T-helper 2 cell treated with Interferon-gamma antibody and Interleukin-4, amounts not matched to agents 100 ng/mL and 5 ng/mL, for 36 hours (primary cell): Measurements from ENCODE around the gene BRIP1. TPM values are rescaled to one million over a fixed set of nuclear protein-coding genes. Genes with fewer than 3 reads are reported as not detected.
"Not testable (repeated sequence)": the region's sequence is repeated elsewhere in the genome, so short reads cannot be mapped to it uniquely, and the experiment has no call there.

Source experiments
- intact Hi-C: fragments of 100-400 bp; cut with micrococcal nuclease; formaldehyde crosslinking; loops from one replicate; pipeline ENCODE4 v1.15.1; 2023
- total RNA-seq: library from RNA; stranded (reverse); gene quantifications from 2 replicates; pipeline ENCODE4 v1.2.3, GENCODE V29; 2022

The BRIP1 gene
- total RNA-seq, 1 donor from 2014 or later, result 22.2 TPM

DNA sequence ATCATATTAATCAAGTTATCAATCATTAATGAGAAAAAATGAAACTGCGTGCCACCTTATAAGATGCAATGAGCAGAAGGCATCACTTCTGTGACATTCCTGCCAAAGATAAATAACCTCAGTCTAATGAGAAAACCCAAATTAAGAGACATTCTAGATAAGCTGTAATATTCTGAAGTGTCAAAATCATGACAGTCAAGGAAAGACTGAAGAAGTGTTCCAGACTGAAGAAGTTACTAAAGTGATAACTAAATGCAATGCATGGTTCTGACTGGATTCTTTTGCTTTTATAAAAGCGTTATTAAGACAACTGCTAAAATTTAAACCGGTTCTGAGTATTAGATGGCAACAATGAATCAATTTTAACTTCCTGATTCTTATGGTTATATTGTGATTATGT is 30.9 kb downstream of the BRIP1 start:
- intact Hi-C loops, result no loop called here

DNA sequence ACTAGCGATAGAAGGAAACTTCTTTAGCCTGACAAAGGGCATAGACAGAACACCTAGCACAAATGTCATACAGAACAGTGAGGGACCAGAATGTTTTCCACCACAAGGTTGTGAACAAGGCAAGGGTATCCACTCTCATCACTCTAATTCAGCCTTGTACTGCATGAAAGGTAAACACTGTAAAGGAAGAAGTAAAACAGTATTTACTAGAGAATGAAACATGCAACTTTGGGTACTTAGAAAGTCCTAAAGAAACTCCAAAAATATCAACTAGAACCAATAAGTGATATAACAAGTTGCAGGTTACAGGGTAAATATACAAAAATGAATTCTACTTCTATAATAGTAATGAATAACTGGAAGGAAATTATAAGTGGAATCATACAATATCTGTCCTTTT is 32.2 kb downstream of the BRIP1 start:
- intact Hi-C loops, result no loop called here

DNA sequence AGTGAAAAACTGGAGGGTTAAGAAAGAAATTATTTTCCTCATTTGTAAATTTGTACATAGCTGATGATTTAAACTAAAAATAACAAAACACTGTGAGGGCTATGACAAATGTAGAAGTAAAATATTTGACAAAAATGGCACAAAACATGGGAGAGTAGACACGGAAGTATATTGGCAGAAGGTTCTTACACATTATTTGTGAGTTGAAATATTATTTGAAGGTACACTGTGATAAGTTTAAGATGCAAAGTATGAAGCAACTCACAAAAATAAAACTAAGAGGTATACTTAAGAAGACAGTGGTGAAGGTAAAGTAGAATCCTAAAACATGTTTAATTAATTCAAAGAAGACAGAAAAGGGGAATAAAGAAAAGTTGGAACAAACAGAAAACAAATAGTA is 34.6 kb downstream of the BRIP1 start:
- intact Hi-C loops, result no loop called here

DNA sequence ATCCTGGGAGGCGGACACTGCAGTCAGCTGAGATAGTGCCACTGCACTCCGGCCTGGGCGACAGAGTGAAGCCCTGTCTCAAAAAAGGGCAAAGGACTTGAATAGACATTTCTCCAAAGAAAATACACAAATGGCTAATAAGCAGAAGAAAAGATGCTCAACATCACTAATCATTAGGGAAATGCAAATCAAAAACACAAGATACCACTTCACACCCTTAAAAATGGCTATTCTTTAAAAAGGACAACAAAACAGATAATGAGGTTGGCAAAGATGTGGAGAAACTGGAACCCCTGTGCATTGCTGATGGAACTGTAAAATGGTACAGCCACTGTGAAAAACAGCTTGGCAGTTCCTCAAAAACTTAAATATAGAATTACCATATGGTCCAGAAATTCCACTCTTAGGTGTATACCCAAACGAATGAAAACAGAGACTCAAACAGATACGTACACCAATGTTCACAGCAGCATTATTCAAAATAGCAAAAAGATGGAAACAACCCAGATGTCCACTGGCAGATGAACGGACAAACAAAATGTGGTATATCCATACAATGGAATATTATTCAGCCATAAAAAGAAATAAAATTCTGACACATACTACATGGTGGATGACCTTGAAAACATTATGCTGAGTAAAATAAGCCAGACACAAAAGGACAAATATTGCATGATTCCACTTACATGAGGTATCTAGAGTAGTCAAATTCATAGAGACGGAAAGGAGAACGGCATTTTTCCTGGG is 35.5 kb downstream of the BRIP1 start:
- intact Hi-C loops, result no loop called here

DNA sequence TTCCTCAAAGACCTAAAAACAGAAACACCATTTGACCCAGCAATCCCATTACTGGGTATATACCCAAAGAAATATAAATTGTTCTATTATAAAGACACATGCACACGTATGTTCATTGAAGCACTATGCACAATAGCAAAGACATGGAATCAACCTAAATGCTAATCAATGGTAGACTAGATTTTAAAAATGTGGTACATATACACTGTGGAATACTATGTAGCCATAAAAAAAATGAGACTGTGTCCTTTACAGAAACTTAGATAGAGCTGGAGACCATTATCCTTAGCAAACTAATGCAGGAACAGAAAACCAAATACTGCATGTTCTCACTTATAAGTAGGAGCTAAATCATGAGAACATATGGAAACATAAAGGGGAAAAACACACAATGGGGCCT is 36.5 kb downstream of the BRIP1 start:
- intact Hi-C loops, result not testable (repeated sequence)

DNA sequence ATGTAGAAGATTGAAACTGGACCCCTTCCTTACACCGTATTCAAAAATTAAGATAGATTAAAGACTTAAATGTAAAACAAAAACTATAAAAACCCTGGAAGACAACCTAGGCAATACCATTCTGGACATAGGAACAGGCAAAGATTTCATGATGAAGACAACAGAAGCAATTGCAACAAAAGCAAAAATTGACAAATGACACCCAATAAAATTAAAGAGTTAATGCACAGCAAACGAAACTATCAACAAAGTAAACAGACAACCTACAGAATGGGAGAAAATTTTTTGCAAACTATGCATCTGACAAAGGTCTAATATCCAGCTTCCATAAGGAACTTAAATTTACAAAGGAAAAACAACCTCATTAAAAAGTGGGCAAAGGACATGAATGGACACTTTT is 37.1 kb downstream of the BRIP1 start:
- intact Hi-C loops, result not testable (repeated sequence)

DNA sequence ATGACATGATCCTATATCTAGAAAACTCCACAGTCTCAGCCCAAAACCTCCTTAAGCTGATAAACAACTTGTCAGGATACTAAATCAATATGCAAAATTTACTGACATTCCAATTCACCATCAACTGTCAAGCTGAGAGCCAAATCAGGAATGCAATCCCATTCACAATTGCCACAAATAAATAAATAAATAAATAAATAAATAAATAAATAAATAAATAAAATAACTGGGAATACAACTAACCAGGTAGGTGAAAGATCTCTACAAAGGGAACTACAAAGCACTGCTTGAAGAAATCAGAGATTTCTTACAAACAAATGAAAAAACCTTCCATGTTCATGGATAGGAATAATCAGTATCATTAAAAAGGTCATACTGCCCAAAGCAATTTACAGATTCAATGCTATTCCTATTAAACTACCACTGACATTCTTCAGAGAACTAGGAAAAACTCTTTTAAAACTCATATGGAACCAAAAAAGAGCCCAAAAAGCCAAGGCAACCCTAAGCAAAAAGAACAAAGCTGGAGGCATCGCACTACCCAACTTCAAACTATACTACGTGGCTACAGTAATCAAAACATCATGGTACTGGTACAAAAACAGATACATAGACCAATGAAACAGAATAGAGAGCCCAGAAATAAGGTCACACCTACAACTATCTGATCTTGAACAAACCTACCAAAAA is 37.7 kb downstream of the BRIP1 start:
- intact Hi-C loops, result no loop called here

DNA sequence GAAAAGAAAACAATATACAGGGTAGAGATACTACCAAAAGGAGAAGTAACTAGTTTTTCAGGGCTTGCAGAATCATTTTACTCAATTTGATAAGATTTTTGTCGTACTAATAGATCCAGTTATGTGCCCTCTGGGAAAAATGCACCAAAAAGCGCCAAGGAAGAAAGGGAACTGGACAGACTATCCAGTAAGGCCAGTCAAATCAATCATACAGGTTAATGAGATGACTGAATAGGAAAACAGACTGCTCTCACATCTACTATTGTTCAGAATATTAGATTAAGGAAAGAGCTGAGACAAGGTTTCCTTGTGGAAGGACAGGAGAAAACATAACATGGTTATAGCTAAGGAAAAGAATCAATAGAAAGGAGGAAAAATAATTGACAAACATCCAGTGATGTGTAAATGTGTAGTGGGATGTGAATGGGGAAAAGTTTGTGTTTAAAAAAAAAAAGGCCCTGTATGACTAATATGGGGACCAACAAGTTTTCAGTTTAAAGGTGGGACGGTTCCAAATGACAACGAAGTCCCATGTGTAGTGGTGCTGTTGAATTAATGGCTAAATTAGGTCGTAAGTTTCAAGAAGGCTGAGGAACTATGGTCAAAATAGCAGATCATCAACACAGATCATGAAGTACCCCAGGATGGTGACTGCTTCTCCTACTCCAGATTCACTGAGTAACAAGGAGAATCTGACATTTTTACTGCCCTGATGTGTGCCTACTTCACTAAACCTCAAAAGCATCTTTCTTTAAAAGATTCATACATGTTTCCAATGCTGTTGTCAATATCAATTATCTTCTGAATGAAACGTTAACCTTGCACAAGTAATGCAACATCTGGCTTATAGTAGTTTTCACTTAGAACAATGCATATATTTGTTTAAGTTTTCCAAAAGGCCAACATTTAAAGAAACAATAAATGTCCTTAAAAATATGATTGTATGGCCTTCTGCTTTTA is 40.7 kb downstream of the BRIP1 start:
- intact Hi-C loops, result no loop called here

DNA sequence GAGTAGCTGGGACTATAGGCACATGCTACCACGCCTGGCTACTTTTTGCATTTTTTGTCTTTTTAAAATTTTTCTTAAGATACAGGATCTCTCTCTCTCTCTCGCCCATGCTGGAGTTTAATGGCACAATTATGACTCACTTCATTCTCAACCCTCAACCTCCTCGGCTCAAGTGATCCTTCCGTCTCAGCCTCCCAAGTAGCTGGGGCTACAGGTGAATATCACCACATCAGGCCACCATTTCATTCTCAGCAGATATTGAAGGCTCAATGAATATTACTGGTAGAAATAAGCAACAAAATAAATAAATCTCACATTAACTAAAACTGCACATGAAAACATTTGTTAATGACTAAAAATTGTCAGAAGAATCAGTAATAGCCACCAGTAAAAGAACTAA is 41.7 kb downstream of the BRIP1 start:
- intact Hi-C loops, result no loop called here

DNA sequence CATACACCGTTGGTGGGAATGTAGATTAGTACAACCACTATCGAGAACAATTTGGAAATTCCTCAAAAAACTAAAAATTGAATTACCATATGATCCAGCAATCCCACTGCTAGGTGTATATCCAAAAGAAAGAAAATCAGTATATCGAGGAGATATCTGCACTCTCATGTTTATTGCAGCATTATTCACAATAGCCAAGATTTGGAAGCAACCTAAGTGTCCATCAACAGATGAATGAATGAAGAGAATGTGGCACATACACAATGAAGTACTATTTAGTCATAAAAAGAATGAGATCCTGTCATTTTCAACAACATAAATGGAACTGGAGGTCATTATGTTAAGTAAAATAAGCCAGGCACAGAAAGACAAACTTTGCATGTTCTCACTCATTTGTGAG is 44.1 kb downstream of the BRIP1 start:
- intact Hi-C loops, result not testable (repeated sequence)

DNA sequence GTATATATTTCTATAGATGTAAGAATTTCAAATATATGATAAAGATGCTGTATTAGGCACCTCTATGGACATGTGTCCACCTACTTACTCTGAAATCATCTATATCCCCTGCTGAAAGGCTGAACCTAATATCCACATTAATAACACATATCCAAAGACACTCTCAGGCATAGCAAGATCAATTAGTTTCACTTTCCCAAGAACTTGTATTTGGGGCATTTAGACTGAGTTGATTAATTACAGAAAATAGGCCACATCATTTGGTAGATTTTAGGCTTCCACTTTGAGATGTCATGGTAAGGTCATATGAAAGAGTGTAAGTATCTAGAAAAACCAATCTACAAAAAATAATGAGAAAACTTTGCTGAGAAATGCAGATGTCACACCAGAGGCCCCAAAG is 45.1 kb downstream of the BRIP1 start:
- intact Hi-C loops, result no loop called here

DNA sequence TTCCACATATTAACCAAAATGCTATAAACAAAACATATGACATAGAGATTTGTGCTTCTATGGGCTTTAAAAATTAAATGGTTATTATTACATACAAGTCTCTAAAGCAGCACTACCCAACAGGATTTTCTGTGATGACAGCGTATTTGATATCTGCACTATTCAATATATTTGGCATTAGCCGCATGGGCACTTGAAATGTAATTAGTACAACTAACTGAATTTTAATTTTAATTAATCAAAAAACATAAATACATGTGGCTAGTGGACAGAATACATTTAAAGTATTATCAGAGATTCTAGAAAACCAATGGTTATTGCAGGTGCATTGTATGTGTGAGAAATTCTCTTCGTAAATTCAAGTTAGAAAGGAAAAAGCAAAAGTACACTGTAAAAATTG is 45.9 kb downstream of the BRIP1 start:
- intact Hi-C loops, result no loop called here

DNA sequence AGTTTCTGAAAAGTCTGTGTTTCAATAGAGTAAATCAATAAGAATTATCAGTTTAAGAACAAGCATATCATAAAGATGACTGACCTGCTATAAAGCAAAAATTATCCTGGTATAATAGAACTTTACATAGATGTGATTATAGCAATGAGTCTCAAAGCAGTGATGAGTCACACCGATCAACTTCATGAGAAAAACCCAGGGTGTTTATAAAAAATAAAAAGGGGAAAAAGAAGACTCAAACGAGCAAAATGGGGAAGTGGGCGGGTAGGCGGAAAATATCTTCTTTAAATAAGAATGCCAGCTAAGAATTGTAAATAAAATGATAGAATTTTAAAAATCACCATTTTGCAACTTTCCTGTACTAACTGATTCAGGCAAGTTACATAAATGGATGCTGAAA is 46.8 kb downstream of the BRIP1 start:
- intact Hi-C loops, result no loop called here

DNA sequence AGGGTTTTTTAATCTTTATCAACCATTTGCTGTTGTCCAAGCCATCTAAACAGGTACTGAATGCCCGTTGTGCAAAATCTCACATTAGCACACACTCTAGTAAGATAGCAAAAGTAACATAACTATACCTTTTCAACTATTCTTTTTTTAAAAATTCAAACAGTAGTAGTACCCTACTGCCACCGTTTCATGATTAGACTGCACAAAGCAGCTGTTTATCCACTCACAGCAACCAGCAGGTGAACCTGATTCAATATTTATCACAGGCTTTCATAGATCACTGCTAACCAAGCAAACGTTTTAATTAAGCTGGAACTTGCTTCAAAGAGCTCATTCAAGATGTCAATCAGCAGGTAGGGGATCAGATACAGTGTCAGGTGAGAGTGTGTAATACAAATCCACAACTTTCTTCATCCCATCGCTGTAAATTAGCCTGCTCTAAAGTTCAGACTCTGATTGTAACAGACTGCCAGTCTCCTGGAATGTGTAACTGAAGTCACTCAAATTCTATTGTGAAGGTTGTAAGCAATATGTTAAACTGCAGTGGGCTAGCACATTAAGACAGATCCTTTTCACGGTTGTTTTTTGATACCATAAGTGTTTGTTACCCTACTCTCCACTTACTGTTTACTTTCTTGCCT is 47.3 kb downstream of the BRIP1 start:
- intact Hi-C loops, result no loop called here

DNA sequence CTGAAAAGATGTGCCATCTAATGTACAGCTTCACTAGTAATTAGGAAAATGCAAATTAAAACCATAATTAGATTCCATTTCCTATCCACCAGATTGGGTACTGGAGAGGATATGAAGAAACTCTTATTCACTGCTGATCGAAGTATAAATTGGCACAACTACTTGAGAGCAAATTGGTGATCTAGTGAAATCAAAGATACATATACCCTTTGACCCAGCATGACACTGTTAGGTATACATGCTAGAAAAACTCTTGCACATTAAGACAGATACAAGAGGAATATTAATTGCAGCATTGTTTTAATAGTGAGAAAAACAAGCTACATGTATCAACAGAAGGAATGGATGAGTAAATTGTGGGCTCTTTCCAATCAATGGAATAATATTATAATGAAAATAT is 48.8 kb downstream of the BRIP1 start:
- intact Hi-C loops, result no loop called here

DNA sequence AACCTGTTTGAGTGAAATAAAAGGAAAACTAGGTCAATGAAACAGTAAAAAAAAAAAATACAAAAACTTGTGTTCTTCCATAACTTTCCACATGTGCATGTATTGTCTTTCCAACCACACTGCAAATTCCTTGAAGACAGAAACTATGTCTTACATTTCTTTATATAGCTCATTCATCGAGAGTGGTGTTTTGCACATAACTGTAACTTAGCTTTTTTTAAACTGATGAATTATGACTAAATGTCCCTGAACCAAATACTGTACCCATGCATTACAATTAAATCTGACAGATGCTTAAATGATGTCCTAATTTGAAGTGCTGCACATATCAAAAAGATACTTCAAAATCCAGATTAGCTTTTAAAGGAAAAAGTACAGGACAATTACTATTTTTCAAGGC is 50.1 kb downstream of the BRIP1 start:
- intact Hi-C loops, result no loop called here

DNA sequence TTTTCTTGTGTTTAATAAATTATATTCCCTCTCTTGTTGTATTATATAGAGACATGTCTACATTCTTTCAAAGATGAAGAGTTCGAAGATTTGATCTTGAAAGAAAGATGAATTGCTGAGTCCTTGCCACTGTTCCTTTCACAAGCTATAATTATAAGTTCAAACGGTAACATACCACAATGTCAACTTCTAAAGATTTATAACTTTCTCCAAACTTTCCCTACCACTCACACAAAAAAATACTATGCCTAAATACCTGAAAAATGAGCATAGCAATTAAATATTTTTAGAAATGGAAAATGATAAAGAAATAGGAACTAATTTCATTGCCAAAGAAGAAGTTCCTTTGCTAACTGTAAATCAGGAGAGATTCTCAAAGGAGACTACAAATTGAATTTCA is 50.6 kb downstream of the BRIP1 start:
- intact Hi-C loops, result no loop called here

DNA sequence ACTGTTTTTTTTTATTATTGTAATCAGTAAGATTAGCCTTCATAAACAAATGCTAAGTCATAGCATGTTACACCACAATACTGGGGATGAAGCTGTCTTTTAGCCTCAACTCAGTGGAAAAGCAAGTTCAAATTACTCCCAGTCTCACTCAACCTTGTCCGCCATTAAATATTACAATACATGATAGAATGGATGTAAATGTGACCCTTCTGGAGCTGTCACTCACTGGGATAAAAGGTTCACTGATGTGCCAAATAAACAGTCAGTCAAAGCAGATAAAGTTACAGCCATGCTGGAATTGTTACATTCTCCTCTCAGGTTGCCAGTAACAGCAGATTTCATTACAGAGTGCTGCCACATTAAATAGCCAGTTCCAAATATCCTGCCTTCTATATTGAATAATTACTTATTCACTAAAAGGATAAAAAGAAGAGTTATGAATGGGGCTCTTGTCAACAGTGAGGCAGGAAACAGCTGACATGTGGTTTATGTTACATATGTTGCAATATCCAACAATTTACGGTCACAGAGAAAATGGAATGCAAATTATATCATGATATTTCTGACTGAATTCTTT is 53.4 kb downstream of the BRIP1 start:
- intact Hi-C loops, result no loop called here

DNA sequence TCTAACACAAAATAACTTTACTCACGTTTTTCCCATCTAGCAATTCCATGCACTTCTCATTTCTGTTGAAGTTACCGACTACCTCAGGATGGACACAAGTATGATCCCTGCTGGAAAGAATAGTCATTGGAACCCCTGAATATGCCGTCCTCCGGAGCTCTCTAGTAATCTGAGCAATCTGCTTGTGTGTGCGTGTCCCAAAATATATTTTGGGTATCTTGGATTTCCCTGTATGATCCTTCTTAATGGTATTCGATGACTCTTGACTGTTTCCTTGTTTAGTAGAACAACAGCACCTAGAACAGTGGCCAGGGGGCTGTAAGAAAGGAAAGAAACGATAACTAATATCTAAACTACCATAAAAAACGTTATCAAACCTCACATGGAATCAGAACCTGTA is 54.9 kb downstream of the BRIP1 start:
- intact Hi-C loops, result no loop called here

DNA sequence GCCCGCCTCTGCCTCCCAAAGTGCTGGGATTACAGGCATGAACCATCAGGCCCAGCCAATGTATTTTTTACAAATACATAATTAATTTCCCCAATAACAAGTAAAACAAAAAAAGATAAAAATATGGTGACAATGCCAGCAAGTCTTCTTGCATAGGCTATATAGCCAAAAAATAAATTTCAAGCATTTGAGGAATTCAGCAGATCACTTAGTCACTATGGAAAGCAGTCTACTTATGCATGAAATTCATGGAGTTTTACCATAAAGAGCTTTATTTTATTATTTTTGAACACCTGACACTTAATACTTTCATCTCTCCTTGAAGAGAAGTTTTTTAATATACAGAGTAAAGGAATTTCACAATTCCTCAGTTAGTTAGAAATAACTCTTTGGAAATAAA is 56.4 kb downstream of the BRIP1 start:
- intact Hi-C loops, result no loop called here
